Fibroblast of skin of abdomen (primary cell): ENCODE data around the gene PDE4DIP.
"Not testable (repeated sequence)": the region's sequence is repeated elsewhere in the genome, so short reads cannot be mapped to it uniquely, and the experiment has no call there.

ENCODE experiments used
- DNase-seq: peaks from one replicate; pipeline ENCODE4 v3.0.0-alpha.2; 2013

Gene PDE4DIP

DNA sequence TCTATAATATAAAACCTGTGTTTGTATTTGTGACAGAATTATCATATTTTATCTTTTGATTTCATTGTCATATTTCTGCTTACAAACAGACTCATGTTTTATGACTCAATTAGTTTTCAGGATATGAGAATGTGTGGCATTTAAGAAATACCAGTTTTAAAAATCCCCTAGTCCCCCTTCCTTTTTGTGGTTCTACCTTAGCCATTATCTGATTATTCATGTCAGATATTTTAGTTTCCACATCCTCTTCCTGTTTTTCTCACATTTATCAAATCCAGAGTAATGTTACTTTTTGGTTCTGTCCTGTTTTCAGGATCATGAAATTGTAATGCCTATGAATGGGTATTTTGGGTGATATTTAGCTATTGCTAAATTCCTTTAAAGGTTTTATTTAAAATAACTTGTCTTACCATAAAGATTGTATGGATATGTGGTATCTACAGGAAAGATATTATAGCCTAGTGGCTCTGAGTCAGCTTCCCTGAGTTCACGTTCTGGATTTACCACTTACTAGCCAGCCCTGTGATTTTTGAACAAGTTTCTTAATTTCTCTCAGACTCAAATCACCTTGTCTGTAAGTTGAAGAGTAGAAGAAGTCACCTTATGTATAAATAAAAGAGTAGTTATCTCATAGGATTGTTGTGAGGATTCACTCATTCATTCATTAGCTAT is 131.8 kb downstream of the PDE4DIP start:
- DNase-seq = not testable (repeated sequence)

- DNase-seq = not testable (repeated sequence)
These were observed 133.6 kb downstream of the PDE4DIP start for GRCh38 chr1:148977785-148978184.

- not testable (repeated sequence) for DNase-seq
These were observed 145.2 kb downstream of the PDE4DIP start for GRCh38 chr1:148989378-148989777.

DNA sequence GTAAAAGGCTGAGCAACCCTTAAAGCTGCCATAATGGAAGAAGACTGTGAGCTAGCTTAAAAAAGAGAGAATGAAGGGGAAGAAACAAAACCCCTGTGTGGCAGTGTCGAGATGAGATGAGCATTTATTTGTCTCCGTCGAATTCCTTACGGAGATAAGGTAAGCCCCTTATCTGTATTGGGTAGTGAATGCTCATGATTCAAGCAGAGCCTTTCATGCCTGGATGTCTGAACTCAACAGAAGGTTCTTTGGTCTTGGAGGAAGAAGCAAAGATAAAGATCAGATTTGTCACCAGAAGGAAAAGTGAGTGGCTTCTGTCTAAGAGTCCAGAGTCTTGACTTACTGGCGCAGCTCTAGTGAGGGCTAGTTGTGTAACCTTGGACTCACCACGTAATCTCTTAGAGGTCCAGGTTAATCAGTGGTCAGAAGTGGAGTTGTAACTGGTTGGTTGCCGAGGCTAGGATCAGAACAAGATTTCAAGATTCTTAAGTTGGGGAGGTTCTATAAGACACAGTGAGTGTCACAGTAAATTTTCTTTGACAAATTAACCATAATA is 146.1 kb downstream of the PDE4DIP start:
- DNase-seq = not testable (repeated sequence)

- DNase-seq = not testable (repeated sequence)
These were observed 147.6 kb downstream of the PDE4DIP start for GRCh38 chr1:148991818-148992217.

DNA sequence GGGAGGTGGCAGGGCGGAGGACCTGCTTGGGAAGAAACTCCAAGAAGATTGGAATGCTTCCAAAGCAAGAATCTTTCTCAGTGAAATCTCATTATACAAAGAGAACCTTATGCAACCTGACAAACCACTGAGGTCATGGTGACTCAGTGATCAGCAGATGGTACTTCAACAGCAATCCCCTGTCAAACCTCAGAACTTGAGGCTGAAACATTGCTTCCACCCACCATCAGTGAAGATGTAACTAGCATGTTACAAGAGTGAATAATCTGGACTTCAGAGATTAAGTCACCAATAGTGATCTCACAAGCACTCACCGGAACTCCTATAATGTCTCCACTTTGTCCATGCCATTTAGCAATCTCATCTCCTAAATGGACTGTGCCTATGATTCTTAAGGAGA is 148.1 kb downstream of the PDE4DIP start:
- not testable (repeated sequence) for DNase-seq

- not testable (repeated sequence) for DNase-seq
These were observed 152.4 kb downstream of the PDE4DIP start for GRCh38 chr1:148996449-148997224.

- not testable (repeated sequence) for DNase-seq
These were observed 153.2 kb downstream of the PDE4DIP start for GRCh38 chr1:148997405-148997804.

DNA sequence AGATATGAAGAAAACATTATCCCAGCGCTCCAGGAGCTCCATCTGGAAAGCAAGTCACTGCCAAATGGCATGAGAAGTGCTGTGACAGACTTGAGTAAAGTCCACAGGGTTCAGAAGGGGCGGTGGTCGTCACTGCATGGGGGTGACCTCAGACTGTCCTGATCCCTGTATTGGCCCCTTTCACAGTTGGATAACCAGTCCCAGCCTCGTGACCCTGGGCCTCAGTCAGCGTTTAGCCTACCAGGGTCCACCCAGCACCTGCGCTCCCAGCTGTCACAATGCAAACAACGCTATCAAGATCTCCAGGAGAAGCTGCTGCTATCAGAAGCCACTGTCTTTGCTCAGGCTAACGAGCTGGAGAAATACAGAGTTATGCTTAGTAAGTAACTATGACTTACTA is 158.4 kb downstream of the PDE4DIP start:
- DNase-seq = not testable (repeated sequence)

DNA sequence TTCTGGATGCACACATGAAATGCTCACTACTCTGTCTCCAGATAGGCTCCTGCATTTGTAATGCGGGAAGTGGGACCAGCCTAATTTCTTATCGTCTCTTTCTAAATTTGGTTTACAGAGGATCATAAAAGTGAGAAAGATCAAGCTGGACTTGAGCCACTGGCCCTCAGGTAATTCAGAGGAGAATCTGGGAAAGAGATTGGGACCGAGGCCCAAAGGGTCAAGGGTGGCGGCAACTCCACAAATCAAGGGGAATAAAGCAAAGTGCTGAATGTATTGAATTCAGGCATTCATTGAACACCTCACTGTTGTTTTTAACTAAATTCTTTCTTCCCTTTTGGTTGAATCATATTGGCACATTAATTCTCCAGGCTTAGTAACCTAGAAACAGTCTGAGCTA is 164.1 kb downstream of the PDE4DIP start:
- DNase-seq = not testable (repeated sequence)

DNA sequence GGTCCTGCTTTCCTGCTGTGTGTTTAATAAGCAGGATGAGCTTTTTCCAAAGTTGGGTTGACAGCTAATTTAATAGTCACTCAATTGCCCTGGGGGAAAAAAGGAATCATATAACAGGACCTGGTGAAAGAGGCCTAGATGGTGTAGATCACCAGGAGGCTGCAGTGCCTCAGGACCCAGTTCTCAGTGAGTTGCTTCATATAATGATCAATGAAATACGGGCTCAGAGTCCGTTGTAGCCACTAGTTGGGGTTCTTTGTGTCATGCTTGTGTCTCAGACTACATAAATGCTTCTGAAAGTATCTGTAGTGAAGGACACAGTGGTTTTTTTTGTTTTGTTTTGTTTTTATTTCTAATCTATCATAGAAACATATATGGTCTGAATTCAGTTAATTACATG is 164.5 kb downstream of the PDE4DIP start:
- not testable (repeated sequence) for DNase-seq

GRCh38 chr1:149009761-149010160 is 165.5 kb downstream of the PDE4DIP start:
- not testable (repeated sequence) for DNase-seq

- DNase-seq = not testable (repeated sequence)
These were observed 168.4 kb downstream of the PDE4DIP start for GRCh38 chr1:149012599-149012998.

- DNase-seq = not testable (repeated sequence)
These were observed 169.3 kb downstream of the PDE4DIP start for GRCh38 chr1:149013513-149013912.

DNA sequence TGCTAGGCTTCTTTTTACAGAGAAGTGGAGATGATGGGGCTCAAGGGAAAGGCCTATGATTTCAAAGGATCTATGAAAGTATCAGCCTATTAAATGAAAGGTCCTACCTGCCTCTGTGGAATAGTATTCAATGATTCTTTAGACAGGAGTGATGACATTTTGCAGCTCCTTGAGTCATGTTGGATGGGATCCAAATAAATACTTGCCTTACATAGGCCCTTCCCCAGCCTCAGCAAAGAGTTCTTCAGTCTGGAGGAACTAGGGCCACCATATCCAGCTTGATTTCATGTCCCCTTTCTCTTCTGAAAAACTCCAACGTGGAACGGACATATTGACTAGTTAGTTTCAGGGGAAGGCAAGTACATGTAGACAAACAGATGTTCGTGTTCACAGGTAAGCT is 171.3 kb downstream of the PDE4DIP start:
- not testable (repeated sequence) for DNase-seq

- not testable (repeated sequence) for DNase-seq
These were observed 172.4 kb downstream of the PDE4DIP start for GRCh38 chr1:149016626-149017025.

GRCh38 chr1:149018577-149018976 is 174.3 kb downstream of the PDE4DIP start:
- not testable (repeated sequence) for DNase-seq

DNA sequence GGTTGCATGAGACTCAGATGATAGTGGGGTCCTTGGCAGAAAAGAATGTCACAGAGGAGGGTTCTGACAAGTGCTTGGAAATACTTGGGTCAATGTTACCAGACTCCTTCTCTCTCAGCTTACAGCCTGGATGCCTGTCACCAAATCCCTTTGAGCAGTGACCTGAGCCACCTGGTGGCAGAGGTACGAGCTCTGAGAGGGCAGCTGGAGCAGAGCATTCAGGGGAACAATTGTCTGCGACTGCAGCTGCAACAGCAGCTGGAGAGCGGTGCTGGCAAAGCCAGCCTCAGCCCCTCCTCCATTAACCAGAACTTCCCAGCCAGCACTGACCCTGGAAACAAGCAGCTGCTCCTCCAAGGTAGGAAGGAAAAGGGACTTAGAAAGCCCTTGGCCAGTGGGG is 180.1 kb downstream of the PDE4DIP start:
- DNase-seq = not testable (repeated sequence)

DNA sequence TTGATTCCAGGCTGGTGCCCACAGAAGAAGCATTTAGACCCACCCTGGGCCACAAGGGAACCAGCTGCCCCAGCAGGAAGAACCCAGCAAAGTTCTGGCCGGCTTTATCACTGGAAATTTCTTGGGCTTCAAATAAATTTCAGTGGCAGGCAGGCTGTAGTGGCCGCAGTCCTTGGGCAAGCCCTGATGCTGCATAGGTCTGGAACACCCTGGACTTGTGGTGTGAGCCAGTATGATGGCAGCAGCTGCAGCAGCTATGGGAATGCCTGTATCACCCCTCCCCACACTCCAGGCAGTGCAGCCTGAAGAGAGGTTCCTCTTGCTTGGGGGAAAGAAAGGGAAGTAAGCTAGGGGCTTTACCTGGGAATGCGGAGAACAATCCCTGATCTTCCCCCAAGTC is 189.7 kb downstream of the PDE4DIP start:
- not testable (repeated sequence) for DNase-seq

DNA sequence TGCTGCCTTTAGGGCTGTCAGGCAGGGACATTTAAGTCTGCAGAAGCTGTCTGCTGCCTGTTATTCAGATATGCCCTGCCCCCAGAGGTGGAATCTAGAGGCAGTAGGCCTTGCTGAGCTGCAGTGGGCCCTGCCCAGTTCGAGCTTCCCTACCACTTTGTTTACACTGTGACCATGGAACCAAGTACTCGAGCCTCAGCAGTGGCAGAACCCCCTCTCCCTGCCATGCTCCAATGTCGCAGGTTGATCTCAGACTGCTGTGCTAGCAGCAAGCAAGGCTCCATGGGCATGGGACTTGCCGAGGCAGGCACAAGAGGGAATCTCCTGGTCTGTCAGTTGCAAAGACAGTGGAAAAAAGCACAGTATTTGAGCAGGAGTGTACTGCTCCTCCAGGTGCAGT is 198.8 kb downstream of the PDE4DIP start:
- not testable (repeated sequence) for DNase-seq

DNA sequence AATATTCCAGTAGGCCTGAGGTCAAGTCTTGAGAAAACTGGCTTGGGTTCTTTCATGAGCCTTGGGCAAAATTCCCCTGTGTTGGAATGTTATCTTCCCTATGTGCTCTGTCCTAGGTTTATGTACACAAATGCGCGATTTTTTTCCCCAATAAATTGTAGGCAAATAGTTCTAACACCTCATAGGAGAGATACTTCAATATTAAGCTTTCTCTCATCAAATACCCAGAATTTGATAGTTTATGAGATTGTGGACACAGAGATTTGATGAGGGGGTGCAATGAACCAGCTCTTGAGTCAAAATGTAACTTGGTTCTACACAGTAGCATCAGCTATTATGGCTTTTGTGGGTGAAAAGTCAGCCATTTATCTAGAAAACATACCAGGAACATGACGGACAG is 220.4 kb downstream of the PDE4DIP start:
- not testable (repeated sequence) for DNase-seq

- DNase-seq = not testable (repeated sequence)
These were observed 231.4 kb downstream of the PDE4DIP start for GRCh38 chr1:149075505-149076127.
